HepG2 (cell line): Measurements from ENCODE around the gene C2. TPM values are rescaled to one million over a fixed set of nuclear protein-coding genes. Genes with fewer than 3 reads are reported as not detected.

ENCODE experiments used
- CREM ChIP-seq, 2 experiments: sonication (generic) in 1 of 2; formaldehyde crosslinking in 1 of 2; IDR thresholded peaks; 2 replicates each; pipeline versions ENCODE4 v1.4.0 to v1.6.1; 2016 to 2020; ENCODE audit warnings: antibody characterized with exemption in 1 of 2, mild to moderate bottlenecking in 1 of 2, missing genetic modification reagents in 1 of 2
- GPN1 ChIP-seq: sonication (generic); formaldehyde crosslinking; IDR thresholded peaks from 2 replicates; pipeline ENCODE4 v1.5.1; 2020; ENCODE audit warnings: missing genetic modification reagents, borderline replicate concordance
- HOXA5 ChIP-seq: sonication (generic); formaldehyde crosslinking; IDR thresholded peaks from 2 replicates; pipeline ENCODE4 v1.4.0; 2020; ENCODE audit warnings: missing genetic modification reagents
- MBD4 ChIP-seq: IDR thresholded peaks from 2 replicates; pipeline ENCODE4 v1.6.1; 2012; ENCODE audit warnings: low read length, inconsistent platforms, borderline replicate concordance
- PHF5A ChIP-seq: IDR thresholded peaks from one replicate; pipeline ENCODE4 v1.6.1; 2018; ENCODE audit warnings: low read depth, missing genetic modification reagents; ENCODE audit not compliant: unreplicated experiment
- RBFOX2 ChIP-seq: fragments of 200-400 bp; formaldehyde crosslinking; IDR thresholded peaks from 2 replicates; pipeline ENCODE4 v1.6.1; 2017; ENCODE audit warnings: low read depth, mild to moderate bottlenecking, low read length
- SRSF9 ChIP-seq: fragments of 200-400 bp; formaldehyde crosslinking; IDR thresholded peaks from 2 replicates; pipeline ENCODE4 v1.6.1; 2018; ENCODE audit warnings: borderline replicate concordance, mild to moderate bottlenecking, low read depth, low read length; ENCODE audit not compliant: insufficient read depth, poor library complexity, severe bottlenecking
- TOE1 ChIP-seq: sonication (generic); formaldehyde crosslinking; IDR thresholded peaks from 2 replicates; pipeline ENCODE4 v1.4.0; 2020; ENCODE audit warnings: mild to moderate bottlenecking, missing genetic modification reagents
- ZNF232 ChIP-seq: sonication (generic); formaldehyde crosslinking; IDR thresholded peaks from 2 replicates; pipeline ENCODE4 v1.4.0; 2020; ENCODE audit warnings: missing genetic modification reagents, borderline replicate concordance
- ZNF3 ChIP-seq: IDR thresholded peaks from 2 replicates; pipeline ENCODE4 v1.7.0; 2017; ENCODE audit warnings: inconsistent platforms
- polyA plus RNA-seq, 8 experiments: library from polyadenylated mRNA; depleted of rRNA in 3 of 8; stranded (reverse) in 7 of 8; unstranded in 1 of 8; fragments of >200 nt; fragmentation: Illumina TruSeq in 4 of 8; extraction: Trizol in 4 of 8; gene quantifications; 2 replicates each; pipeline versions ENCODE4 v1.2.1 to v1.2.3, GENCODE V29; 2011 to 2016; ENCODE audit warnings: low read depth in 4 of 8, missing spikeins in 1 of 8, mixed read lengths in 1 of 8; ENCODE audit not compliant: insufficient read depth in 1 of 8
- total RNA-seq, 5 experiments: library from RNA; depleted of rRNA; stranded (reverse); fragments of >200 nt; fragmentation: Illumina TruSeq; extraction: Trizol; gene quantifications; 2 replicates each; pipeline ENCODE4 v1.2.3, GENCODE V29; 2016; ENCODE audit warnings: low read depth in 1 of 5
- TF ChIP-seq, protein P1 (sequence below): sonication (generic); formaldehyde crosslinking; IDR thresholded peaks from 2 replicates; pipeline ENCODE4 v1.4.0; 2020; ENCODE audit warnings: missing genetic modification reagents
- TF ChIP-seq, protein P2 (sequence below): IDR thresholded peaks from 2 replicates; pipeline ENCODE4 v1.4.0; 2020; ENCODE audit warnings: mild to moderate bottlenecking, missing genetic modification reagents
- TF ChIP-seq, protein P3 (sequence below): sonication (generic); formaldehyde crosslinking; IDR thresholded peaks from 2 replicates; pipeline ENCODE4 v1.5.0; 2020; ENCODE audit warnings: mild to moderate bottlenecking, missing genetic modification reagents, borderline replicate concordance
- TF ChIP-seq, protein P4 (sequence below): IDR thresholded peaks from 2 replicates; pipeline ENCODE4 v1.6.1; 2016; ENCODE audit warnings: missing compliant biosample characterization, missing genetic modification reagents, borderline replicate concordance

Gene C2
- total and polyA plus RNA-seq, 2 of the 13 experiments (the other 11 are each of a cell fraction or from before 2014, with no cell fraction given), result 165 to 307 TPM

DNA sequence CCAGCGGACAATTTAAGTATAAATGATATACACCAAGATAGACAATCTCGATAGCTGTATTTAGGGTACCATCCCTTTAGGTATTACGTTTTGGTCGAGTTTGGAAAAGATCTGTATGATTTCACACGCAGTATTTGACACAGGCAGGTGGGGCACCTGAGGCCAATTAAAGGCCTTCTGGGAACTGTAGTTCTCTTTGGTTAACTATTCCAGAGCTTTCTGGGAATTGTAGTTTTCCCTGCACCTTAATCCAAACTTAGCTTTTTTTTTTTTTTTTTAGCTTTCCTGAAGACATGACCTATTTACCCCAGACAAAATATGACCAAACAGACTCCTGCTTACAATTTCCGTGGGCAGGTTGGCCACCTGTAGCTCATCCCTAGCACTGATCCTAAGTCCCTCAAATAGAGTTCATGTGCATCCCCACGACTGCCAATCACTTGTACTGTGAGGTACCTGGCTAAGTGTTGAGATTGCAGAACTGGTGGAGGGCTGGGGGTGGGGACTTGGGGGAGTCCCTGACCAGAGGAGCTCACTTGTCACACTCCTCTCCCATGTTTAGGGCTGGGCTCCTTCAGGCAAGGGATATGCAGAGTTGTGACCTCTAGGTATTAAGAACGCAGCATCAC is 29.0 kb upstream of the C2 start (continued):
- TF ChIP-seq, protein P1, sequence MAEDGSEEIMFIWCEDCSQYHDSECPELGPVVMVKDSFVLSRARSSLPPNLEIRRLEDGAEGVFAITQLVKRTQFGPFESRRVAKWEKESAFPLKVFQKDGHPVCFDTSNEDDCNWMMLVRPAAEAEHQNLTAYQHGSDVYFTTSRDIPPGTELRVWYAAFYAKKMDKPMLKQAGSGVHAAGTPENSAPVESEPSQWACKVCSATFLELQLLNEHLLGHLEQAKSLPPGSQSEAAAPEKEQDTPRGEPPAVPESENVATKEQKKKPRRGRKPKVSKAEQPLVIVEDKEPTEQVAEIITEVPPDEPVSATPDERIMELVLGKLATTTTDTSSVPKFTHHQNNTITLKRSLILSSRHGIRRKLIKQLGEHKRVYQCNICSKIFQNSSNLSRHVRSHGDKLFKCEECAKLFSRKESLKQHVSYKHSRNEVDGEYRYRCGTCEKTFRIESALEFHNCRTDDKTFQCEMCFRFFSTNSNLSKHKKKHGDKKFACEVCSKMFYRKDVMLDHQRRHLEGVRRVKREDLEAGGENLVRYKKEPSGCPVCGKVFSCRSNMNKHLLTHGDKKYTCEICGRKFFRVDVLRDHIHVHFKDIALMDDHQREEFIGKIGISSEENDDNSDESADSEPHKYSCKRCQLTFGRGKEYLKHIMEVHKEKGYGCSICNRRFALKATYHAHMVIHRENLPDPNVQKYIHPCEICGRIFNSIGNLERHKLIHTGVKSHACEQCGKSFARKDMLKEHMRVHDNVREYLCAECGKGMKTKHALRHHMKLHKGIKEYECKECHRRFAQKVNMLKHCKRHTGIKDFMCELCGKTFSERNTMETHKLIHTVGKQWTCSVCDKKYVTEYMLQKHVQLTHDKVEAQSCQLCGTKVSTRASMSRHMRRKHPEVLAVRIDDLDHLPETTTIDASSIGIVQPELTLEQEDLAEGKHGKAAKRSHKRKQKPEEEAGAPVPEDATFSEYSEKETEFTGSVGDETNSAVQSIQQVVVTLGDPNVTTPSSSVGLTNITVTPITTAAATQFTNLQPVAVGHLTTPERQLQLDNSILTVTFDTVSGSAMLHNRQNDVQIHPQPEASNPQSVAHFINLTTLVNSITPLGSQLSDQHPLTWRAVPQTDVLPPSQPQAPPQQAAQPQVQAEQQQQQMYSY (CRISPR knock-in tag), result no peak
- TF ChIP-seq, protein P2, sequence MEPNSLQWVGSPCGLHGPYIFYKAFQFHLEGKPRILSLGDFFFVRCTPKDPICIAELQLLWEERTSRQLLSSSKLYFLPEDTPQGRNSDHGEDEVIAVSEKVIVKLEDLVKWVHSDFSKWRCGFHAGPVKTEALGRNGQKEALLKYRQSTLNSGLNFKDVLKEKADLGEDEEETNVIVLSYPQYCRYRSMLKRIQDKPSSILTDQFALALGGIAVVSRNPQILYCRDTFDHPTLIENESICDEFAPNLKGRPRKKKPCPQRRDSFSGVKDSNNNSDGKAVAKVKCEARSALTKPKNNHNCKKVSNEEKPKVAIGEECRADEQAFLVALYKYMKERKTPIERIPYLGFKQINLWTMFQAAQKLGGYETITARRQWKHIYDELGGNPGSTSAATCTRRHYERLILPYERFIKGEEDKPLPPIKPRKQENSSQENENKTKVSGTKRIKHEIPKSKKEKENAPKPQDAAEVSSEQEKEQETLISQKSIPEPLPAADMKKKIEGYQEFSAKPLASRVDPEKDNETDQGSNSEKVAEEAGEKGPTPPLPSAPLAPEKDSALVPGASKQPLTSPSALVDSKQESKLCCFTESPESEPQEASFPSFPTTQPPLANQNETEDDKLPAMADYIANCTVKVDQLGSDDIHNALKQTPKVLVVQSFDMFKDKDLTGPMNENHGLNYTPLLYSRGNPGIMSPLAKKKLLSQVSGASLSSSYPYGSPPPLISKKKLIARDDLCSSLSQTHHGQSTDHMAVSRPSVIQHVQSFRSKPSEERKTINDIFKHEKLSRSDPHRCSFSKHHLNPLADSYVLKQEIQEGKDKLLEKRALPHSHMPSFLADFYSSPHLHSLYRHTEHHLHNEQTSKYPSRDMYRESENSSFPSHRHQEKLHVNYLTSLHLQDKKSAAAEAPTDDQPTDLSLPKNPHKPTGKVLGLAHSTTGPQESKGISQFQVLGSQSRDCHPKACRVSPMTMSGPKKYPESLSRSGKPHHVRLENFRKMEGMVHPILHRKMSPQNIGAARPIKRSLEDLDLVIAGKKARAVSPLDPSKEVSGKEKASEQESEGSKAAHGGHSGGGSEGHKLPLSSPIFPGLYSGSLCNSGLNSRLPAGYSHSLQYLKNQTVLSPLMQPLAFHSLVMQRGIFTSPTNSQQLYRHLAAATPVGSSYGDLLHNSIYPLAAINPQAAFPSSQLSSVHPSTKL (CRISPR knock-in tag), result no peak
- TF ChIP-seq SRSF9, result no peak
- peak; percentile 93 for TF ChIP-seq CREM (IDR thresholded peaks at IDR 0.05)
- no peak for TF ChIP-seq CREM (CRISPR knock-in tag; IDR thresholded peaks at IDR 0.05)
- TF ChIP-seq, protein P3, sequence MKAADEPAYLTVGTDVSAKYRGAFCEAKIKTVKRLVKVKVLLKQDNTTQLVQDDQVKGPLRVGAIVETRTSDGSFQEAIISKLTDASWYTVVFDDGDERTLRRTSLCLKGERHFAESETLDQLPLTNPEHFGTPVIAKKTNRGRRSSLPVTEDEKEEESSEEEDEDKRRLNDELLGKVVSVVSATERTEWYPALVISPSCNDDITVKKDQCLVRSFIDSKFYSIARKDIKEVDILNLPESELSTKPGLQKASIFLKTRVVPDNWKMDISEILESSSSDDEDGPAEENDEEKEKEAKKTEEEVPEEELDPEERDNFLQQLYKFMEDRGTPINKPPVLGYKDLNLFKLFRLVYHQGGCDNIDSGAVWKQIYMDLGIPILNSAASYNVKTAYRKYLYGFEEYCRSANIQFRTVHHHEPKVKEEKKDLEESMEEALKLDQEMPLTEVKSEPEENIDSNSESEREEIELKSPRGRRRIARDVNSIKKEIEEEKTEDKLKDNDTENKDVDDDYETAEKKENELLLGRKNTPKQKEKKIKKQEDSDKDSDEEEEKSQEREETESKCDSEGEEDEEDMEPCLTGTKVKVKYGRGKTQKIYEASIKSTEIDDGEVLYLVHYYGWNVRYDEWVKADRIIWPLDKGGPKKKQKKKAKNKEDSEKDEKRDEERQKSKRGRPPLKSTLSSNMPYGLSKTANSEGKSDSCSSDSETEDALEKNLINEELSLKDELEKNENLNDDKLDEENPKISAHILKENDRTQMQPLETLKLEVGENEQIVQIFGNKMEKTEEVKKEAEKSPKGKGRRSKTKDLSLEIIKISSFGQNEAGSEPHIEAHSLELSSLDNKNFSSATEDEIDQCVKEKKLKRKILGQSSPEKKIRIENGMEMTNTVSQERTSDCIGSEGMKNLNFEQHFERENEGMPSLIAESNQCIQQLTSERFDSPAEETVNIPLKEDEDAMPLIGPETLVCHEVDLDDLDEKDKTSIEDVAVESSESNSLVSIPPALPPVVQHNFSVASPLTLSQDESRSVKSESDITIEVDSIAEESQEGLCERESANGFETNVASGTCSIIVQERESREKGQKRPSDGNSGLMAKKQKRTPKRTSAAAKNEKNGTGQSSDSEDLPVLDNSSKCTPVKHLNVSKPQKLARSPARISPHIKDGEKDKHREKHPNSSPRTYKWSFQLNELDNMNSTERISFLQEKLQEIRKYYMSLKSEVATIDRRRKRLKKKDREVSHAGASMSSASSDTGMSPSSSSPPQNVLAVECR (CRISPR knock-in tag), result peak; percentile 45; the same call in 1 of the 2 replicates
- no peak for TF ChIP-seq ZNF3
- 0 out of 2 replicates have a peak, but pooled peaks have one; percentile 45 for TF ChIP-seq ZNF232 (CRISPR knock-in tag)
- 0 out of 2 replicates have a peak, but pooled peaks have one; percentile 55 for TF ChIP-seq MBD4
- no peak for TF ChIP-seq PHF5A
- TF ChIP-seq RBFOX2, result no peak
- TF ChIP-seq GPN1, result no peak
- TF ChIP-seq TOE1, result no peak; the same call in 1 of the 2 replicates
- TF ChIP-seq HOXA5, result peak; percentile 26; the same call in 1 of the 2 replicates
- TF ChIP-seq, protein P4, sequence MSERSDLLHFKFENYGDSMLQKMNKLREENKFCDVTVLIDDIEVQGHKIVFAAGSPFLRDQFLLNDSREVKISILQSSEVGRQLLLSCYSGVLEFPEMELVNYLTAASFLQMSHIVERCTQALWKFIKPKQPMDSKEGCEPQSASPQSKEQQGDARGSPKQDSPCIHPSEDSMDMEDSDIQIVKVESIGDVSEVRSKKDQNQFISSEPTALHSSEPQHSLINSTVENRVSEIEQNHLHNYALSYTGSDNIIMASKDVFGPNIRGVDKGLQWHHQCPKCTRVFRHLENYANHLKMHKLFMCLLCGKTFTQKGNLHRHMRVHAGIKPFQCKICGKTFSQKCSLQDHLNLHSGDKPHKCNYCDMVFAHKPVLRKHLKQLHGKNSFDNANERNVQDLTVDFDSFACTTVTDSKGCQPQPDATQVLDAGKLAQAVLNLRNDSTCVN (CRISPR knock-in tag), result no peak
